Measurements from ENCODE around the gene CAPZB.

Gene CAPZB

GRCh38 chr1:19448491-19449439 lies 36.6 kb downstream of the CAPZB start:
- no peak overlapping the region for H3K4me3 ChIP-seq (ENCODE audit: low read depth, low read length)
- TF ChIP-seq, protein P1, sequence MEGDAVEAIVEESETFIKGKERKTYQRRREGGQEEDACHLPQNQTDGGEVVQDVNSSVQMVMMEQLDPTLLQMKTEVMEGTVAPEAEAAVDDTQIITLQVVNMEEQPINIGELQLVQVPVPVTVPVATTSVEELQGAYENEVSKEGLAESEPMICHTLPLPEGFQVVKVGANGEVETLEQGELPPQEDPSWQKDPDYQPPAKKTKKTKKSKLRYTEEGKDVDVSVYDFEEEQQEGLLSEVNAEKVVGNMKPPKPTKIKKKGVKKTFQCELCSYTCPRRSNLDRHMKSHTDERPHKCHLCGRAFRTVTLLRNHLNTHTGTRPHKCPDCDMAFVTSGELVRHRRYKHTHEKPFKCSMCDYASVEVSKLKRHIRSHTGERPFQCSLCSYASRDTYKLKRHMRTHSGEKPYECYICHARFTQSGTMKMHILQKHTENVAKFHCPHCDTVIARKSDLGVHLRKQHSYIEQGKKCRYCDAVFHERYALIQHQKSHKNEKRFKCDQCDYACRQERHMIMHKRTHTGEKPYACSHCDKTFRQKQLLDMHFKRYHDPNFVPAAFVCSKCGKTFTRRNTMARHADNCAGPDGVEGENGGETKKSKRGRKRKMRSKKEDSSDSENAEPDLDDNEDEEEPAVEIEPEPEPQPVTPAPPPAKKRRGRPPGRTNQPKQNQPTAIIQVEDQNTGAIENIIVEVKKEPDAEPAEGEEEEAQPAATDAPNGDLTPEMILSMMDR (IDR thresholded peaks at IDR 0.05; ENCODE audit: low read depth, low read length): no peak
- TF ChIP-seq POLR2A (IDR thresholded peaks at IDR 0.05; ENCODE audit: extremely low read depth, insufficient read length): no peak
- TF ChIP-seq, protein P2, sequence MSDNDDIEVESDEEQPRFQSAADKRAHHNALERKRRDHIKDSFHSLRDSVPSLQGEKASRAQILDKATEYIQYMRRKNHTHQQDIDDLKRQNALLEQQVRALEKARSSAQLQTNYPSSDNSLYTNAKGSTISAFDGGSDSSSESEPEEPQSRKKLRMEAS (IDR thresholded peaks at IDR 0.05; ENCODE audit: low read depth, low read length): no peak
- no peak for TF ChIP-seq MYC (IDR thresholded peaks at IDR 0.05; ENCODE audit: low read depth, low read length)
- no peak for DNase-seq (ENCODE audit: low read depth)

- no peak for DNase-seq (ENCODE audit: low read depth)
- TF ChIP-seq POLR2A (IDR thresholded peaks at IDR 0.05; ENCODE audit: extremely low read depth, insufficient read length): no peak
- no peak for TF ChIP-seq MYC (IDR thresholded peaks at IDR 0.05; ENCODE audit: low read depth, low read length)
- TF ChIP-seq, protein P1 (IDR thresholded peaks at IDR 0.05; ENCODE audit: low read depth, low read length): no peak
- TF ChIP-seq, protein P2 (IDR thresholded peaks at IDR 0.05; ENCODE audit: low read depth, low read length): no peak
- no peak overlapping the region for H3K4me3 ChIP-seq (ENCODE audit: low read depth, low read length)
Observed at GRCh38 chr1:19447550-19447949, 37.8 kb downstream of the CAPZB start.

GRCh38 chr1:19445417-19446342 lies 39.7 kb downstream of the CAPZB start:
- no peak overlapping the region for H3K4me3 ChIP-seq (ENCODE audit: low read depth, low read length)
- no peak for DNase-seq (ENCODE audit: low read depth)
- TF ChIP-seq, protein P2 (IDR thresholded peaks at IDR 0.05; ENCODE audit: low read depth, low read length): 0 out of 2 replicates have a peak, but pooled peaks have one; percentile 29
- no peak for TF ChIP-seq POLR2A (IDR thresholded peaks at IDR 0.05; ENCODE audit: extremely low read depth, insufficient read length)

DNA sequence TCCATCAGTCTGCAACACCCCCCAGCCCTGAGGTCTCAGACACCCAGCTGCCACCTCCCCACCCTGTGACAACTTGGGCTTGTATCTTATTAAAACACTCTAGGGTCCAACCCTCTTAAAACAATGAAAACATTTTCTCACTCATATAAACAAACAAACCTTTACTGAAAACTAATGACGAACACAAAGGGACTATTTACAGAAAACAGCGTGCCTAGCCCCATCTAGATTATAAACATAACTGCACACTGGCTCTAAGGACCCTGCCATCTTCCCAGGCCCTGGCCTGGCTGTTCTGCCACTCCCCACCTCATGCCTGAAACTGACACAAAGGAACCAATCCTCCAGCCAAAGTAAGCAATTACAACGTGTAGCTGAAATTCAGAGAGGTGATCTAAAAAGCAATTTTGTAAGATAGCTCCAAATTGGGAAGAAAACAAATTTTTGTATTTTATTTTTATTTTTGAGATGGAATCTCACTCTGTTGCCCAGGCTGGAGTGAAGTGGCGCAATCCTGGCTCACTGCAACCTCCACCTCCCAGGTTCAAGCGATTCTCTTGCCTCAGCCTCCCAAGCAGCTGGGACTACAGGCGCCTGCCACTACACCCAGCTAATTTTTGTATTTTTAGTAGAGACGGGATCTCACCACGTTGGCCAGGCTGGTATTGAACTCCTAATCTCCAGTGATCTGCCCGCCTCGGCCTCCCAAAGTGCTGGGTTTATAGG lies 40.9 kb downstream of the CAPZB start:
- H3K4me3 ChIP-seq (ENCODE audit: low read depth, low read length): no peak overlapping the region
- TF ChIP-seq, protein P2 (IDR thresholded peaks at IDR 0.05; ENCODE audit: low read depth, low read length): no peak
- TF ChIP-seq, protein P1 (IDR thresholded peaks at IDR 0.05; ENCODE audit: low read depth, low read length): no peak
- TF ChIP-seq POLR2A (IDR thresholded peaks at IDR 0.05; ENCODE audit: extremely low read depth, insufficient read length) (no peak), MYC (IDR thresholded peaks at IDR 0.05; ENCODE audit: low read depth, low read length) (no peak)
- no peak for DNase-seq (ENCODE audit: low read depth)

- H3K4me3 ChIP-seq (ENCODE audit: low read depth, low read length): no peak overlapping the region
- TF ChIP-seq MYC (IDR thresholded peaks at IDR 0.05; ENCODE audit: low read depth, low read length): no peak
- TF ChIP-seq, protein P1 (IDR thresholded peaks at IDR 0.05; ENCODE audit: low read depth, low read length): no peak
- TF ChIP-seq, protein P2 (IDR thresholded peaks at IDR 0.05; ENCODE audit: low read depth, low read length): no peak
- TF ChIP-seq POLR2A (IDR thresholded peaks at IDR 0.05; ENCODE audit: extremely low read depth, insufficient read length): no peak
- DNase-seq (ENCODE audit: low read depth): no peak
Observed at GRCh38 chr1:19443326-19443725, 42.0 kb downstream of the CAPZB start.

All from NB4 (cell line).